Fibroblast of lung (primary cell): ENCODE data around the gene SCGB2B2.

ENCODE experiments used
- EZH2 ChIP-seq: IDR thresholded peaks from 2 replicates; pipeline ENCODE4 v1.5.1; 2012; ENCODE audit warnings: low read length, control low read depth, mild to moderate bottlenecking; ENCODE audit errors: missing control alignments
- TF ChIP-seq, protein P1 (sequence below), 2 donors: IDR thresholded peaks in 1 of 2; conservative IDR thresholded peaks in 1 of 2; 1 replicate in 1 of 2; 2 replicates in 1 of 2; pipeline ENCODE4 v1.5.1; 2011 to 2012; ENCODE audit warnings: low read length in 2 of 2, control low read depth in 1 of 2, inconsistent platforms in 1 of 2, low read depth in 1 of 2, mild to moderate bottlenecking in 1 of 2

DNA sequence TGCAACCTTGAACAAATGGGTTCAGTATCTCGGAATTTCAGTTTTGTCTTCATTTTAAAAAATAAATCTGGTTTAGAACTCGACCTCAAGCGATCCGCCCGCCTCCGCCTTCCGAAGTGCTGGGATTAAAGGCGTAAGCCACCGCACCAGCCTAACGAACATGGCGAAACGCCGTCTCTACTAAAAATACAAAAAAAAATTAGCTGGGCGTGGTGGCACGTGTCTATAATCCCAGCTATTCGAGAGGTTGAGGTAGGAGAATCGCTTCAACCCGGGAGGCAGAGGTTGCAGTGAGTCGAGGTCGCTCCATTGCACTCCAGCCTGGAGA, 1.1 kb upstream of the SCGB2B2 start:
- TF ChIP-seq, protein P1, sequence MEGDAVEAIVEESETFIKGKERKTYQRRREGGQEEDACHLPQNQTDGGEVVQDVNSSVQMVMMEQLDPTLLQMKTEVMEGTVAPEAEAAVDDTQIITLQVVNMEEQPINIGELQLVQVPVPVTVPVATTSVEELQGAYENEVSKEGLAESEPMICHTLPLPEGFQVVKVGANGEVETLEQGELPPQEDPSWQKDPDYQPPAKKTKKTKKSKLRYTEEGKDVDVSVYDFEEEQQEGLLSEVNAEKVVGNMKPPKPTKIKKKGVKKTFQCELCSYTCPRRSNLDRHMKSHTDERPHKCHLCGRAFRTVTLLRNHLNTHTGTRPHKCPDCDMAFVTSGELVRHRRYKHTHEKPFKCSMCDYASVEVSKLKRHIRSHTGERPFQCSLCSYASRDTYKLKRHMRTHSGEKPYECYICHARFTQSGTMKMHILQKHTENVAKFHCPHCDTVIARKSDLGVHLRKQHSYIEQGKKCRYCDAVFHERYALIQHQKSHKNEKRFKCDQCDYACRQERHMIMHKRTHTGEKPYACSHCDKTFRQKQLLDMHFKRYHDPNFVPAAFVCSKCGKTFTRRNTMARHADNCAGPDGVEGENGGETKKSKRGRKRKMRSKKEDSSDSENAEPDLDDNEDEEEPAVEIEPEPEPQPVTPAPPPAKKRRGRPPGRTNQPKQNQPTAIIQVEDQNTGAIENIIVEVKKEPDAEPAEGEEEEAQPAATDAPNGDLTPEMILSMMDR (conservative IDR thresholded peaks at IDR 0.05 in 1 of 2, IDR thresholded peaks at IDR 0.05 in 1 of 2; ENCODE audit: low read depth in 1 of 2, low read length in 2 of 2), result no peak
- TF ChIP-seq EZH2, result no peak
